ENCODE results near the gene SLC8A1.

The SLC8A1 gene

DNA sequence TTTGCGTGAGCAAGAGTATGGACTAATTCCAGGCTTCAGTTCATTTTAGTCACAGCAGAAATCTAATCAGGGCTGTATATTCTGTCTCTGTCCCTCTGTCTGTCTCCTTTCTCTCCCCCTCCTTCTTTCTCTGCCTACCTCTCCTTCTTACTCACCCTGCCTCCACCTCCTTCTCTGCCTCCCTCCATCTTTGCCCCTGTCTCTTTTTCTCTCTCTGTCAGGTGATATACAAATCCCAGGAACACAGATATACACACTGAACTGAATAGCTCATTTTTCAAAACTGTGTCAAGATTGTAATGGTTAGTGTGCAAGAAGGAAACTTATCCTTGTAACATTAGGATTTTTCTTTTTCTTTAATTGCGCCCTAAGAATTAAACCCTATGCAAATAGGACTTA is 32.5 kb downstream of the SLC8A1 start:
- DNase-seq, result no peak

DNA sequence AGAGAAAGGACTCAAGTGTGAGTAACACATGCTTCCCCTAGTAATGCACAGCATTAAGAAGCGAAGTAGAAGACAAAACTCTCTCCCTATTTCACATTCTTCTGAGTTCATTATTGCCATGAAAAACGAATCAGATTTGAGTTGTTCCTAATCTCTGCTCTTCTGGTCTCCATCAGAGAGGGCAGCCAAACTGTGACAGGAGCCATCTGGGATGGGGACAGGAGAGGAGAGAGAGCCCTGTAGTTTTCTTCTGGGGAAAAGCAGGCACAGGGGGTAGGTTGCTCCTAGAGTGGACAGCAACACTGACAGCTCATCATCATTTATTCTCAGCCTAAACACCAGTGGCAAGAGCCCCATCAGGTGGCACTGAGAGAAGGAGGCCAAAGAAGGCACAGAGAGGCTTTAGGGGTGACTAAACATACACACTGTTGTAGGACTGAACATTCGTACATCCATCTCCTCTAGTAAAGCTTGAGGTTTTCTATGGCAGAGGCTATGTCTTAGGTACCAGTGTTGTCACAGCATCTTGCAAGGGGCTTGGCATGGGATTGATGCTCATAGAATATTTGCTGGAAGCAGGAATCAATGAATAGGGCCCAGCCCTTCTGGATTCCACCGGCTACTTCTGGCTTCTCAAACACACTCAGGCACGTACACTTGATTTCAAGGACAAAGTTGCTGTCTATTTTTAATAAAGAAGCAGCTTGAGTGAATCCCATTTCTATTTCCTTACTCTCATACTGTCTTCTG is 33.1 kb downstream of the SLC8A1 start:
- DNase-seq, result no peak

DNA sequence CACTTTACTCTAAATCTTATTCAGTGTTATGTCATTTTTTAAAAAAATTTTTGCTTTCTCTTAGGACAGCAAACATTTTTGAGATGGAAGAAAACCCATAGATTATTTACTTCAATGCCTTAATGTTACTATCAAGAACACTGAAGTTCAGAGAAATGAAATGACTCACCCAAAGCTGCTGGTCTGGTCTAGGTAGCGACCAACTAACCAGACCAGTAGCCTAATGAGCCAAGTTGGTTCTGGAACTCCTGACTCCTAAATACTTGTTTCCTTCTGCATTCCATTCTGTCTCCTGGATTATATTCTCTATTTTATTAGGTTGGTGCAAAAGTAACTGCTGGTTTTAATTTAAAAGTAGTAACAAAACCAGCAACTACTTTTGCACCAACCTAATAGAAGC is 35.4 kb downstream of the SLC8A1 start:
- DNase-seq, result no peak

DNA sequence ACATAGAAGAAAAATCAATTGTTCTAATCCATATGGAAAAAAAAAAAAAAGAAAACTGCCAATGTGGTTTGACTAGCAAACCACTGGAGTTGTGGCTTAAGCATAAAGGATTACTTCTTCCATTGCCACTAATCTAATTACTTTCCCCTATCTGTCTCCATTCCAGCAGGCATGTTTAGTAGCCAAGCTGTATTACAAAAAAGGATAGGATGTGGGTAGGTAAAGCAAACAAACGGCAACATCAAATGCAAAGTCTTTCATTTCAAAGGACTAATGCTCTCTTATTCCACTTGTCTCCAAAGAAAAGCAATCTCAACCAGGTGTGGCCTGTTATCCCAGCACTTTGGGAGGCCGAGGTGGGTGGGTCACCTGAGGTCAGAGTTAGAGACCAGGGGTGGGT is 36.5 kb downstream of the SLC8A1 start:
- DNase-seq, result no peak

DNA sequence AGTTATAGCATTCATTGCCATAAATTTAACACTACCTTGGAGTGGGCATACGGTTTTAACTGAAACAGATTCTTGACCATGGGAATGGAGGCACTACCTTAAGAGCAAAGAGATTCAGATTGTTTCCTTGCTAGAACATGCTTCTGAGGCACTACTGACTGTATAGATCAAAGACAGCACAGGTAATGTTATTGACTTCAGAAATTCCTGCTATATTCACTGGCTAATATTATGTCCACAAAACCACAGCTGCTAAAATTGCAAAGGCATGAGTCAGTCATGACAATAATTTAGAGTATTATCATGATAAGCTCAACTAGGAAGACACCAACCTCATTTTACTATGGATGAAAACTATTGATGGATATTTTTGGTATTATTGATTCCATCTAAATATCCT is 39.4 kb downstream of the SLC8A1 start:
- DNase-seq, result no peak

DNA sequence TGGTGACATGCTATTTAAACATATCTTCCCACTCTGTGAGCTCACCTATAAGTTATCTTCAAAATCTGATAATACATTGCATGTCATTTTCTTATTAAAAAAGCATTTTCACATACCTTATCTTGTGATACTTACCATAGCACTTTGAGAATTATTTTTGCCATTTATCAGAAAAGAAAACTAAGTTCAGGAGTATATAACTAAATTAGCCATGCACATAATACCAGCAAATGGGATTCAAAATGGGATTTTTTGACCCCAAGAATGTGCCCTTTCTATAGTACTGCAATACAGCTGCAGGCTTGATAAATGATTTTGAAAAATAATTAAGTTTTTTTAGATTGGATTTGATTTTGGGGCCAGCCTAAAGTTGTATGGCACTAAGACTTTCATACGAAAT is 41.2 kb downstream of the SLC8A1 start:
- DNase-seq, result no peak

DNA sequence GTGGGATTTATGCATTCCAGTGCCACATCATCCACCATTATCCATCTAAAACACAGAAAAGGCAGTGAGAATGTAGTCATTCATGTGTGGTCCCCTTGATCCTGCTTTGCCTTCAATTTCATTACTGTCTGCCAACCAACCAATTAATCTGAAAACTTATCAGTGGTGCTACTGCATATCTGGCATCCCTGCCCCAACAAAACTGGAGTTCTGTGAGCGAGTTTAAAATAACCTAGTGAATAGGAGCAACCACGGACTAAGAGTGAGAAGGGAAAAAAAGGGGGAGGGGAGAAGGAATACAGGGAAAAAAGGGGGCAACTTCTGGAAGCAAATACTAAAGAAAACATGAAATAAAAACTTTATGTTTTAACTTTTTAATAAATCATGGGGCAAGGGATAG is 42.2 kb downstream of the SLC8A1 start:
- no peak for DNase-seq

DNA sequence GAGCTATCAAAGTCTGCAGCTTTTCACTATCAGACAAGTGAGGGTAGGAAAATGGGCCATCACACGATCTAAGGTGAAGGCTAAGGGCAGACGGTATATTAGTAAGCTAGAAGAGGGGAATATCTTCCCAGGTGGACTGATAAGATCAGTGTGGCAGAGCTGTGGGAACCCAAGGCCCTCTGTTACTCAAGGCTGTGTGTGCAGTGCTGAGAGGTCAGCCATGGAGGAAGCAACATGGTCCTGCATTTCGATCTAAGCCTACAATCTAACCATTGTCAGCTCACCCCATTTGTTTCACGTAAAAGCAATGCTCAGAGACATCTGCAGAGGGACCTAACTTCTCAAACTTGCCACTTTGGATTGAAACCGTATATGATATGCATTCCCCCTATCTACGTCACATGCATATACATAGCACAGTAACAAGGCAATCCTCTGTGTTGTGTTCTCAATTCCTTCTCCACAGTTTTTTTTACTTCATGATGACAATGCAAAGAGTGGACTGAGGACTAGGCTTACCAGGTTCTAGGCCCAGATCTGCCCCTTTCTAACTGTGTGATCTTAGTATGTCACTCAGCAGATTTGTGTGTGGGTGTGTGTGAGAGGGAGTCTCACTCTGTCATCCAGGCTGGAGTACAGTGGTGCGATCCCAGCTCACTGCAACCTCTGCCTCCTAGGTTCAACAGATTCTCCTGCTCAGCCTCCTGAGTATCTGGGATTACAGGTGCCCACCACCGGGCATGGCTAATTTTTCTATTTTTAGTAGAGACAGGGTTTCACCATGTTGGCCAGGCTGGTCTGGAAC is 45.2 kb downstream of the SLC8A1 start:
- DNase-seq, result no peak

DNA sequence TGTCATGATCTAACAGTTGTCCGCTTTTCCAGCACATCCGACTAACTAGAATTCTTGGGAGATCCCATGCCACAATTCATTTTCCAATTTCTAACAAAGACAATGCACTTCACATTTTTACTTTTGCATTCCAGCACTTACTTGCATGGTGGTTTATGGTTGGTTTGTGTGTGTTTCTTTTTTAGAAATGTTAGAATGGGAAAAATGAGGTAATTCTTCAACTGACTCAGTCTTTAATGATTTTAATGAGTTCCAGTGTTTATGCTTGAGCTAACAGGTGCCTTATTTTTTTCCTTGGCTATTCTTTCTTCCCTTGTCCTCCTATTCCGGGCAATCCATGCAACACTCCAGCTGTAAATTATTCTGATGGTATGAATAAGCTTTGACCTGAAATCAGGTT is 46.4 kb downstream of the SLC8A1 start:
- no peak for DNase-seq

DNA sequence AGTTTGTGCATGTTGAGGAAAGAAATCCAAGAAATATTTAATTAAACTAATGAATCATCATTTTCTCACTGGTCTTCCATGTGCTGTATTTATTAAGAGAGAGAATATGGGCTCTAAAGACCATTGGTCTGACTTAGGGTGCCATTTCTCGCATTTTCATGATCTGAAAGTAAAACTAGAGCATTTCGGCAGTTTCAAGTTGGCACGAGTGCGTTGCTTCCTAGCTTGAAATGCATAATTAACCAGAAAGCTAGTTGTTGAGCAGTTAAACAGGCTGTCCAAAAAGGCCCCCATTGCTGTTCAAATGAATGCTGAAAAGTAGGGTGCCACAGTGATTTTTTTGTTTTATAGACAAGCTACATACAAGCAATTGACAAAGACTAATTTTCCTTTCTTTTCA is 47.4 kb downstream of the SLC8A1 start:
- DNase-seq, result no peak

DNA sequence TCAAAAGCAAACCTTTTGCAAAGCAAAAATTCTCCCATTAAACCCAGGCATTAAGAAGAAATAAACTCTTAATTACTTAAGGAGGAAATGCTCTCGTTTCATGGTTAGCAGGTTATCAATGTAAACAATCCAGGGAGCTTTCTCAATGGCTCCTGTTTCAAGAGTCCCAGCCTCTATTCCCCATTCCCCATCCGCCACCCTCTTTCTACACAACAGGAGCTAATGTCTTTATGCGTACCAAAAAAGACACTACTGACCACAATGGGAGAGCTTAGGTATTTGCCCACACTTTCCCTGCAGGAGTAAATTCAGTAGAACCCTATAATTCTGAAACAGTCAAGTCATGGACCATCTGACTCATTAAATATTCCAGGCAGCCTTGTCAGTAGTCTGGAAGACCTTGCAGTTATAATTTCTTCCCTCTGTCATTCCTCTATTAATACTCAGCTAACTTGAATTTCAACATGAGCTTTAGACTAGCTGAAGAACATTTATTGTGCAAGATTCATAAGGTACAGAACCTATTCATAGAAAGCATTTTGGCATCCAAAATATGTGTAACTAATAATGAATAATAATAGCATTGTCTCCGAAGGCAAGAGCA is 48.6 kb downstream of the SLC8A1 start:
- no peak for DNase-seq

DNA sequence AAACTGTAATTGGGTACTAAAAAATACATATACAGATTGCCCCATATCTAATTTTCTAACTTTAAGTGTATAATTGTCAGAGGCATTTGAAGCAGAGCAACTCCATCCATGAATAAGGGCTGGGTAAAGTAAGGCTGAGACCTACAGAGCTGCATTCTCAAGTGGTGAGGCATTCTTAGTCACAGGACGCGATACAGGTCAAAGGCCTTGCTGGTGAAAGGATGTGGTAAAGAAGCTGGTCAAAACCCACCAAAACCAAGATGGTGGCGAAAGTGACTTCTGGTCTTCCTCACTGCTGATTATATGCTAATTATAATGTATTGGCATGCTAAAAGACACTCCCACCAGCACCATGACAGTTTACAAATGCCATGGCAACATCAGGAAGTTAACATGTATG is 50.0 kb downstream of the SLC8A1 start:
- no peak for DNase-seq

DNA sequence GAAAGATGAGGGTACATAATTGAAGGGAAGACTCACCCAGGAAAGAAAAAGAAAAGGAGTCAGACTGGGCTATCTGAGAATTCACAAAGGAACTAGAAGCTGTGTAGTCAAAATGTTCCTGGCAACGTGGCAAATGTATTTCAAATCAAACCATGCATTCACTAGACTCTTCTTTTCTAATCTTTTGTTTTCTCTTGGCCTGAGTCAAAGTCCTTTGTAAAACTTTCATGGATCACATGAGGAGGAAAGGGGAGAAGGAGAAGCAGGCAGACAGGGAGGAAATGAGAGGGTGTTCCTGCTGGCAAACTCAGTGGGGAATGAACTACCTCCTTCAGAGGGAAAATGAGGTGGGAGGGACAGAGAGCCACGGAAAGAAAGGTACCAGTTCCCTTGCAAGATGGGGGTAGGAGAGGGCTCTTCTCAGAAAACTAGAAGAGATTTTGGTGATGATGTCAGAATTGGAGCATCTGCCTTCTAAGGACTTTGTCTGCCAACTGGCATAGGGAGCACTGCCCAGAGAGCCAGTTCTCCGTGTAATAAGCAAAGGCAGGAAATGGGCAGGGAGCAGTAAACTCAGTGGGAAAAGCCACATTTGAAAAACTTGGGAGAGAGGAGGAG is 51.4 kb downstream of the SLC8A1 start:
- DNase-seq, result no peak

DNA sequence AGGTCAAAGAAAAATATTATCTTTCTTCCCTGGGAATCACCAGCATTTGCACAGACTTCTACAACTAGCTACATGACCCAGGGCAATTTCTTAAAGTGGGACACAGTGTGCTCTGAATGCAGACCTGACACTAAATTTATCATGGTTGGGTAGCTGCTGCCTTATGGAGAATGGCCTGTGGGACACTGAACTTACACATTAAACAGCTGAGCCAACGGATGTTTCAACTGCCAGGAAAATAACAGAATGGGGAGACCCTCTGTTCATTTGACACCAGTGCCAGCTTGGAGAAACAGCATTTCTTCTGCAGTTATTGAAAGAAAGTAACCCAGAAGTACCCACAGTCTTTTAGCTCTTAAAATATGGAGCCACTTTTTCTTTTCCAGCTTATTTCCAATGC is 54.1 kb downstream of the SLC8A1 start:
- no peak for DNase-seq

DNA sequence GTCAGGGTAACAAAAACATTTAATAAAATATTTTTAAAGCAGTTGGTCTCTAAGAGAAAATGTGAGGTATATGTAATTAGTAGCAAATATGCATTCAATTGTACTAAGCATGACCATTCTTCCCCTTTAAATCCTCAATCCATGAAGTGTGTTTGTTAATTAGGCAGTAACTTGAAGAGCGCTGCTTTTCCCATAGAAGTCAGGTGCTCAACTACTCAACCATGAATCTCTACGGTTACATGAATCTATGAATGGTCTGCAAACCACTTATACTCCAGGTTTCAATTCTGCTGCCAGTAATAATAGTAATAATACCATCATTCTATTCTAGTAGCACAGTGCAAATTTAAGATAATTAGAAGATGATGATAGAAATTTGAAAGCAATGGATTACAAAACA is 55.8 kb downstream of the SLC8A1 start:
- no peak for DNase-seq

DNA sequence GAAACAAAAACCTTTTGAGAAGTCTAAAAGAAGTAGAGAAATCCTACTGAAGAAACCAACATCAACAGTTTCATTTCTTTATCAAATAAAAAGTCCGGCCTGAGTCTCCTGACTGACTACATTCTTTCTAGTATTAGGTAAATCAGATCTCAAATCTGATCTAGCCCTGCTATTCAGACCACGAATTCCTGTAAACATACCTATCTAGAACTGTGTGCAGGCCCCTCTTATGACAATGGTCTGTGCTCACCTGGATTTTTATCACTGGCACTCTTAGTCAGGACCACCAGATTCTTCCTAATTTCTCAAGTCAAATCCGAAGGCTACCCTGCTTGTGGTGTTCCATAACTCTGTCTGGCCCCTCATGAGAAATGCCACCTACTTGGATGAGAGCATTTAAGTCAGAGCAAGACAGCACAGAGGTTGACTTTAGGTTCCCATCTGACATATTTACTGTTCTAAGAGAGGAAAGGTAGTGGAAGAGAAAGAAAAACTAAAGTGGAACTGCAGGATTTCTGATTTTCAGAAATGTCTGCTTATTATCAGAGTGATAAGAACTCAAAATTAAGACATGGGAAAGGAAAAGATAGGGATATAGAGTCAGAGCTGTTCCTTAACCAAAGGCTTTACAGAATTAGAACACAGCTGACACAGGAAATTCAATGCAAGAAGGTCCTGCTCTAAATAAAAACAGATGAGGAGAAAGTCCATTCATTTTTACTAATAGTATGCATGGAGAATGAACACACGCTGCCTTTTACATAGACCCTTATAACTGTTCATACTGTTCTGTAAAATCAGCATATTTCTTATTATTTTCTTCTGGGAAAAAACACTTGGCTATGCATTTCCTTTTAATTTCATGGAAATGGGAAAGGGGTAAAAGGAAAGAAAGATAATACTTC is 56.5 kb downstream of the SLC8A1 start:
- no peak for DNase-seq

DNA sequence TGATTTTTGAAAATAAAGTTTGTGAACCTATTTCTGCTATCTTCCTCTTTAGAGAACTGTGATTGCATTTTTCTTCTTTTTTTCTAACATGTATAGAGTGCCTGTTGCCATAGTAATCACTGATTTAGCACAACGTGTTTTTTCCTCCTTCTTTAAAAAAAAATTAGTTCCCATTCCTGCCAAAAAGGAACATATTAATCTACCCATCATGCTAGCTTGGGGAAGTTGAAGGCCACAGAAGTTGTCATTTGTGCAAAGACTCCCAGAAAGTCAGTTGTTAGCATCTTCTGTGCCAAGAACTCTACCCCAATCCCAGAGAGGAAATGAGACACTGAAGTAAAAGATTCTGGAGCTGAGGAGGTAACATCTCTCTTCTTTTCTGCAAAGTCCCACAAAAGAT is 57.3 kb downstream of the SLC8A1 start:
- DNase-seq, result no peak

DNA sequence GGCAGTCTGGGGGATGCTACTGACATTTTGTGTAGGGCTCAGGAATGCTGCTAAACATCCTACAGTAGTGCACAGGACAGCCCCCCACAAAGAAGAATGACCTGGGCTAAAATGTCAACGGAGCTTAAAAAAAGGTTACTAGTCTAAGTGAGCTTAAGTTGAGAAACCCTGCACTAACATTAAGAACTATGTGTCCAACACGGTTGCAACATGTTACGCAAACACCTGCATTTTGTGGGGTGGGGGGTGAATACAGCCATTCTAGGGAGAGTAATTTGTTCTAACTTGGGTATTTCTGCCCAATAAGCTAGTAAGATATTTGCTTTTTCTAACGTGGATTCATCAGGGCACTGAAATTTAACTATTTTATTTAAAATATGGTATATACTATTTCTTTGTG is 57.9 kb downstream of the SLC8A1 start:
- DNase-seq, result no peak

DNA sequence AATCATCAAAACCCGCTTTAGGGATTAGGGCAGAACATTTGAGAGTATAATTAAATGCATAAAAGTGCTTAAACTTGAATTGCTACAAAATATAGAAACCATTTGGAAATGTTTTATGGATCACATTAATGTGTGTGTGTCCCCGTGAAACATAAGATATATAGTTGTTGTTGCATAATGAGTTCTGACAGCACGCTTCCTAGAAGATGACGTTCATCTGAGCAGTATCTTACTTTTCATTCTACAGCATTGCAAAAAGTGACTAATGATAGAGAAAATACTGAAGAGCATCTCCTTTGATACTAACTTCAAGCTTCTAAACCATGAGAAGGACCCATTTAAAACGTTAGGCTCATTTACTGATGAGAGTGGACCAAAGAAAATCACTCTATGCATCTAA is 63.7 kb downstream of the SLC8A1 start:
- DNase-seq, result no peak

DNA sequence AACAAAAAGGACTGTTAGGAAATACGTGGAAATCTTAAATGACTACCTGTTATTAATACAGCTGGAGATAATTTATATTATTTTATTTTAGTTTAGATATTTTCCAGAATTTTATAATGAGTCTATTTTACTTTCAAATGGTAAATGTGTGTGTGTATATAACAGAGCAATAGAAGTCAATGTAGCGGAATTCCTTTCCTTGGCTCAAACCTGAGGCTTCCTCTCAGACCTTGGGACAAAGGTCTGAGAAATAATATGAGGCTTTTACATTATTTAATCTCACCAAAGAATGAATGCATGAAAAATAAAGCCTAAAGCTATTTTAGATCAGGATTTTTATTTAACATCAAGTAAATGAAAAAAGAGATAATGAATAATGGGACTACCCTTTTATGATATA is 65.7 kb downstream of the SLC8A1 start:
- DNase-seq, result no peak

DNA sequence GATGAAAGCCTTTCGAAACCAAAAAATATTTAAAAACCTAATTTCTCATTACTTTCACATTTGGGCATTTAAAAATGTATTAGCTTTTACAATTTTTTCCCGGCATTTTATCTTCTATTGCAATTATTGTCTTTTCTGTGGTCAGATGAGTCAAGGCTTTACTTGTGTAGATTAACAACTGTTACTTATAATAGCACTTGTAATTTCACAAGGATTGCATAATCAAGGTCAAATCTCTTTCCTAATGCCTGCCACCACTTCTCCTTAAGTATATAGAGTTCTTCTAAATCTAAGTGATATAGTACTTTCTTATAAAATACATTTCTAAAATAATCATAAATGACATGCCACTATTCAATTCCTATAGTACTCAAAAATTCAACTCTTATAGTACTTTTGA is 67.2 kb downstream of the SLC8A1 start:
- DNase-seq, result no peak

DNA sequence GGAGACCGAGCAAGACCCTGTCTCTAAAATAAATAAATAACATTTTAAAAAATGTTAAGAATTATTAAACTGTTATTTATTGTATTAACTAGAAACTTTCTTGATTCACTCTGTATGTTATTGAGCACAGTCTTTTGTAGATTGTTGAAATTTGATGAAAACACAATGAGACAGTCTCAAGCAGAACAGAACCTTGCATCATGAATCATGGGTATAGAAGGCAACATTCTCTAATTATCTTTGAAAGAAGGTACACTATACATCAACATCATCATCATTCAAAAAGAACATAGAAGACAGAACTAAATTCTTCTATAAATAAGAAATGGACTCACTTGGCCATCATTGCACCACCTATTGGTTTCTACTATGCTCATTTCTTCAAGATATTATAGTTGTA is 67.7 kb downstream of the SLC8A1 start:
- no peak for DNase-seq

DNA sequence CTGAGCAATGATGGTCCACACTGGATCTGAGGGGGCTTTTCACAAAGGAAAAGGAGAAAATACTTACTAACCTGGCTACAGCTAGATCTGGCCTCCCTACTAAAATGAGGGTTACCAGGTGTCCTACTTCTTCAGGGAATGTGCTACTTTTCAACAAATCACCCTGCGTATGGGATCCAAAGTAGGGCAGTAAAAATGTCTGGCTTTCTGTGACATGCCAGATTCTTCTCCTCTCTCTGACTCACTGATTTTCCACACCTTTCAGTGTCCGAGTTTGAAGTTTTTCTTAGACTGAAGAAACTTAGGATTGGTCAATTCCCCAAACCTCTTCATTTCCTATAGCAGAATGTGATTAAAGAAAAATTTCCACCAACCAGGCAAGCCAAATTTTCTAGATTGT is 71.2 kb downstream of the SLC8A1 start:
- no peak for DNase-seq

Data from stimulated activated CD4-positive, alpha-beta T cell treated with anti-CD3 and anti-CD28 coated beads, Interleukin-4, amount 100 ng/mL, for 4 hours (primary cell).